DND-41 (cell line): ENCODE results near the gene VN1R2.

ENCODE experiments used
- CTCF ChIP-seq: IDR thresholded peaks from 2 replicates; pipeline ENCODE4 v1.5.1; 2012; ENCODE audit warnings: borderline replicate concordance, low read length, moderate library complexity, mild to moderate bottlenecking; ENCODE audit not compliant: poor library complexity, severe bottlenecking; ENCODE audit errors: extremely low read depth
- EZH2 ChIP-seq: IDR thresholded peaks from 3 replicates; pipeline ENCODE4 v1.6.1; 2012; ENCODE audit warnings: borderline replicate concordance, low read depth, mild to moderate bottlenecking, moderate library complexity, low read length, inconsistent platforms; ENCODE audit not compliant: severe bottlenecking

- TF ChIP-seq CTCF: no peak
- no peak for TF ChIP-seq EZH2
Measured at GRCh38 chr19:53285087-53285486, 27.0 kb downstream of the VN1R2 start.
